ENCODE data around the gene TTC27. TPM values are rescaled to one million over a fixed set of nuclear protein-coding genes. Genes with fewer than 3 reads are reported as not detected.

The TTC27 gene
- total and polyA plus RNA-seq, 12 donors = 4.8 to 17.3 (median 12.1) TPM

DNA sequence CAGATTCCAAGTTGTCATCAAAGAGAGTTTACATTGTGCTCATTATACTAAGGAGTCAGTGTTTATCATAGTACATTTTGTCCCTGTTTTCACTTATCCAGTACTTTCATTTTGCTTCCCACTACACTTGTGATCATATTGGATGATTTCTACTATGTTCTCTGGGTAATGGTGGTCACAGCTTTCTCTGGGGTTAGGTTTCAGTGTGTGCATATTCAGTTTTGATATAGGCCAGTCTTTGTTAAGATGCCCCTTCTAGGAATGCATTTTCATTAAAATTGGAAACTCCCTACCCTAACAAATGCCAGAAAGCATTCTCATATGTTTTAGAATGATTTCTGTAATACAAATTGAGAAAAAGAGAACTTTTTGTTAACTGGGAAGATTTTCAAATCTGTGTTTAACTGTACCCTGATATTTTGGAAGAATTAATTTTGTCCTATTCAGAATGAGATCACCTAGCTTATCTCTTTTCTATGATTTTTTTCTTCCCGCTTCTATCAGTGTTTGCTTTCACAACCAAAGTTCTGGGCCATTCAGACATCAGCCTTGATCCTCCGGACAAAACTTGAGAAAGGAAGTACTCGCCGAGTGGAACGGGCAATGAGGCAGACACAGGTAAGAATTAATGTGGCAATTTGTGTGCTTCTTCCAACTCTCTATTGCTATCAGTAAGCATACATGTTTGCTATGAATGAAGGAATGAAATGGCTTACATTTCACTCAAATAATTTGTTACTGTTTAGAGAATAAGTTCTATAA is 74.6 kb downstream of the TTC27 start:
- Histone ChIP-seq H3K4me1 (peaks cover 0 to 15% (median 2%) of the 10 kb centered on the region in 9 donors), H3K4me3 (no peak overlapping the region), H3K36me3 (peaks cover 0 to 41% (median 11%) of the 10 kb centered on the region in 9 donors), H3K9me3 (no peaks in the 10 kb centered on the region), H3K27ac (peak overlapping the region in 2 of 10 donors; percentile 6 to 13), H3K27me3 (no peaks in the 10 kb centered on the region)
- DNase-seq = no peak
- TF ChIP-seq, protein P1, sequence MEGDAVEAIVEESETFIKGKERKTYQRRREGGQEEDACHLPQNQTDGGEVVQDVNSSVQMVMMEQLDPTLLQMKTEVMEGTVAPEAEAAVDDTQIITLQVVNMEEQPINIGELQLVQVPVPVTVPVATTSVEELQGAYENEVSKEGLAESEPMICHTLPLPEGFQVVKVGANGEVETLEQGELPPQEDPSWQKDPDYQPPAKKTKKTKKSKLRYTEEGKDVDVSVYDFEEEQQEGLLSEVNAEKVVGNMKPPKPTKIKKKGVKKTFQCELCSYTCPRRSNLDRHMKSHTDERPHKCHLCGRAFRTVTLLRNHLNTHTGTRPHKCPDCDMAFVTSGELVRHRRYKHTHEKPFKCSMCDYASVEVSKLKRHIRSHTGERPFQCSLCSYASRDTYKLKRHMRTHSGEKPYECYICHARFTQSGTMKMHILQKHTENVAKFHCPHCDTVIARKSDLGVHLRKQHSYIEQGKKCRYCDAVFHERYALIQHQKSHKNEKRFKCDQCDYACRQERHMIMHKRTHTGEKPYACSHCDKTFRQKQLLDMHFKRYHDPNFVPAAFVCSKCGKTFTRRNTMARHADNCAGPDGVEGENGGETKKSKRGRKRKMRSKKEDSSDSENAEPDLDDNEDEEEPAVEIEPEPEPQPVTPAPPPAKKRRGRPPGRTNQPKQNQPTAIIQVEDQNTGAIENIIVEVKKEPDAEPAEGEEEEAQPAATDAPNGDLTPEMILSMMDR (IDR thresholded peaks at IDR 0.05) = no peak
- WGBS, 2 donors = 71 to 83% methylated on average over 5 of the region's 5 CpGs
- intact Hi-C loops (cut with DNase I) = no loop called here
- peak in 1 of 8 donors; percentile 42 for ATAC-seq

DNA sequence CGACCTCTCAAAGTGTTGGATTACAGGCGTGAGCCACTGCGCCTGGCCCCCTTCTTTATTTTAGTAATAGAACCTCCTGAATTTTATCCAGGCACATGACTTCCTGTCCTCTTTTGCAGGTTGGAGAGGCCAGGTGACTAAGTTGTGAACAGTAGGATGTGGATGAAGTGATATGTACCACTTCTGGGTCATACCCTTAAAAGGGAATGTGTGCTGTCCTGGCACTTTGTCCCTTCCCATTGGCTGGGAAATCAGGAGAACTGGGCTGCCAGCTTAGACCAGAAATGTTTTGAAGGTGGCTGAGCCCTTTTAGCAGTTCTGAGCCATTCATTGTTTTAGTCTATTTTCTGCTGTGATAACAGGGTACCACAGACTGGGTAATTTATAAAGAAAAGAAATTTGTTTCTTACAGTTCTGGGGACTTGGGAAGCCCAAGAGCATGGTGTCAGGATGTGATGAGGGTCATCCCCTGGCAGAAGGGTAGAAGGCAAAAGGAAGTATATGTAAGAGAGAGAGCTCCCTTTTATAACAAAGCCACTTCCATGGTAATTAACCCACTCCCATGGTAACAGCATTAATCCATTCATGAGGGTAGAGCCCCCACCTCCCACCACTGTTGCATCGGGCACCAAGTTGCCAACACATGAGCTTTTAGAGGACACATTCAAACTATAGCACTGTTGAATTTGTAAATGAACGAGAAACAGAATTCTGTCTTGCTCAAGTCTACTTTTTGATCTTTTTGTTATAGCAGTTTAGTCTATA is 79.1 kb downstream of the TTC27 start:
- intact Hi-C loops (cut with DNase I) = no loop called here
- TF ChIP-seq, protein P1 (IDR thresholded peaks at IDR 0.05) = no peak
- peaks cover 0 to 37% (median 11%) of the 10 kb centered on the region in 9 donors for H3K36me3 ChIP-seq
- H3K27me3 ChIP-seq = no peaks in the 10 kb centered on the region
- H3K27ac ChIP-seq = no peak overlapping the region
- ATAC-seq (peak in 1 of 8 donors; percentile 20), DNase-seq (no peak)
- H3K9me3 ChIP-seq = no peaks in the 10 kb centered on the region
- H3K4me1 ChIP-seq = peaks cover 4 to 28% (median 12%) of the 10 kb centered on the region in 9 donors
- H3K4me3 ChIP-seq = no peak overlapping the region
- 96 to 98% methylated on average over 5 of the region's 5 CpGs for WGBS, 2 donors

DNA sequence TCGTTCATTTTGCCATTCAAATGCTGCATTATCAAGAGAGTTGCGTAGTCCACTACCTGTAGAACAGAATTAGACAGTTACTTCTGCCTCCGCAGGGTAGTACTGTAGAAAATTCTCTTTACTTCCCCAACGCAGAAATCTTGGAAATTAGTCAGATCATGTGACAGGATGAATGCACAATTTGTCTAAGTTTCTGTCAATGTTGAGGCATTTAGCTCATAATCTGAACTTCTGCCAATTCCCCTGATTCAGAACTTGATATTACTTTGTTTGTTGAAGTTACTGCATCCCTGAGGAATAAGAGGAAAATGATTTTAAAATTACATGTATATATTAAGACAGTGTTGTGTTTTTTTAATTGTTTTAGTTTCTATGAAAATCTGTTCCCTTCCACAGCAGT is 83.4 kb downstream of the TTC27 start:
- TF ChIP-seq, protein P1 (IDR thresholded peaks at IDR 0.05) = no peak
- intact Hi-C loops (cut with DNase I) = no loop called here
- peaks cover 0 to 5% (median 0%) of the 10 kb centered on the region in 11 donors for H3K9me3 ChIP-seq
- peaks cover 4 to 54% (median 34%) of the 10 kb centered on the region in 9 donors for H3K4me1 ChIP-seq
- H3K36me3 ChIP-seq = peaks cover 0 to 7% (median 0%) of the 10 kb centered on the region in 9 donors
- DNase-seq (peak in 1 of 2 donors; percentile 22), ATAC-seq (peak in 6 of 8 donors; percentile 25 to 54 (median 34))
- peak overlapping the region in 4 of 10 donors; percentile 49 to 77 (median 62) for H3K27ac ChIP-seq
- 39 to 53% methylated on average over 4 of the region's 4 CpGs for WGBS, 2 donors
- H3K4me3 ChIP-seq = no peak overlapping the region
- no peaks in the 10 kb centered on the region for H3K27me3 ChIP-seq

DNA sequence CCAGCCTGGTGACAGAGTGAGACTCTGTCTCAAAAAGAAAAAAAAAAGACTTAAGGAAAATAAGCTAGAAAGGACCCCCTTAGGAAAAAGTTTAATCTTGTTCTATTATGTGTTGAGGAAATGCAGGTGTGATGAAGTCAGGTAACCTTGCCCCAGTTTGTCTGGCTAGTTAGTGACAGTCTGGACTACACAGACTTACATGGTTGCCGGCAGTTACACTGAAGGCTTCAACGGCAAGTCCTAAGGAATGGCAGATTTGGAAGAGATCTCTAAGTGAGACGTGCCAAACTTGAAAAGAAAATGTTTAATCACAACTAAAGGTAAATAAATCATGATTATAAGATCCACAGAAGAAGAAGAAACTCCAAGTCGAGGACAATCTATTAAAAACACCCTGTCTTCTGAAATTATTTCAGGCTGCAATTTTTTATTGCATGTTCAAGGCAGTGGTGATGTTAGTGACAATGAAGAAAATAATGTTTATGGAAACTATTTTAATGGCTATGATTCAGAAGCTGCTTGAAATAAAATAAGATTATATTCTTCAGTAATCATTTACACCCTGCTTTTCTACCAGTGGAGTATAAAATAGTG is 84.2 kb downstream of the TTC27 start:
- Histone ChIP-seq H3K9me3 (peaks cover 0 to 5% (median 0%) of the 10 kb centered on the region in 11 donors), H3K36me3 (peaks cover 0 to 2% (median 0%) of the 10 kb centered on the region in 9 donors), H3K27ac (peak overlapping the region in 5 of 10 donors; percentile 49 to 77 (median 62)), H3K4me3 (no peak overlapping the region), H3K4me1 (peaks cover 4 to 55% (median 36%) of the 10 kb centered on the region in 9 donors), H3K27me3 (no peaks in the 10 kb centered on the region)
- TF ChIP-seq, protein P1 (IDR thresholded peaks at IDR 0.05) = no peak
- 29 to 33% methylated on average over 4 of the region's 4 CpGs for WGBS, 2 donors
- peak in 3 of 8 donors; percentile 2 to 59 (median 37) for ATAC-seq
- DNase-seq = no peak
- intact Hi-C loops (cut with DNase I) = no loop called here

All from heart right ventricle (tissue), 16 donors.